Measurements from ENCODE around the gene SND1.

The SND1 gene

GRCh38 chr7:127683776-127684681 is 32.0 kb downstream of the SND1 start:
- H4K20me1 ChIP-seq = peaks cover 52 to 76% (median 67%) of the 10 kb centered on the region in 11 experiments
- H3K27me3 ChIP-seq = no peaks in the 10 kb centered on the region
- H3K27ac ChIP-seq = no peak overlapping the region
- H3K4me1 ChIP-seq = peaks cover 21 to 31% (median 27%) of the 10 kb centered on the region in 10 experiments; a peak in 19 of 20 replicates
- H3K4me2 ChIP-seq = peak overlapping the region in 4 of 11 experiments; percentile 4 to 24 (median 10); a peak in 5 of 22 replicates
- TF ChIP-seq Cebpa-rat (IDR thresholded peaks at IDR 0.05) = no peak
- no peak overlapping the region for H3K4me3 ChIP-seq
- peaks cover 59 to 81% (median 78%) of the 10 kb centered on the region in 11 experiments for H3K36me3 ChIP-seq
- H3K9me3 ChIP-seq (replicated peaks in 1 of 11) = peaks cover 19 to 31% (median 26%) of the 10 kb centered on the region in 11 experiments
- no peak overlapping the region for H3K9ac ChIP-seq

GRCh38 chr7:127689194-127689772 is 37.3 kb downstream of the SND1 start:
- no peak overlapping the region for H3K27ac ChIP-seq
- H3K4me3 ChIP-seq = no peak overlapping the region
- peaks cover 9 to 29% (median 17%) of the 10 kb centered on the region in 10 experiments; a peak in 19 of 20 replicates for H3K4me1 ChIP-seq
- H3K36me3 ChIP-seq = peaks cover 87 to 94% (median 90%) of the 10 kb centered on the region in 11 experiments
- no peak overlapping the region for H3K4me2 ChIP-seq
- H4K20me1 ChIP-seq = peaks cover 30 to 88% (median 79%) of the 10 kb centered on the region in 11 experiments; a peak in 21 of 22 replicates
- H3K27me3 ChIP-seq = no peaks in the 10 kb centered on the region
- no peak overlapping the region for H3K9ac ChIP-seq
- TF ChIP-seq Cebpa-rat (IDR thresholded peaks at IDR 0.05) = no peak
- no peaks in the 10 kb centered on the region for H3K9me3 ChIP-seq (replicated peaks in 1 of 11)

GRCh38 chr7:127690337-127690736 is 38.3 kb downstream of the SND1 start:
- peaks cover 98 to 100% (median 100%) of the 10 kb centered on the region in 11 experiments for H3K36me3 ChIP-seq
- no peak overlapping the region for H3K4me3 ChIP-seq
- no peaks in the 10 kb centered on the region for H3K9me3 ChIP-seq (replicated peaks in 1 of 11)
- no peak overlapping the region for H3K9ac ChIP-seq
- H3K27me3 ChIP-seq = no peaks in the 10 kb centered on the region
- H3K4me2 ChIP-seq = no peak overlapping the region
- peaks cover 26 to 88% (median 78%) of the 10 kb centered on the region in 11 experiments; a peak in 20 of 22 replicates for H4K20me1 ChIP-seq
- TF ChIP-seq Cebpa-rat (IDR thresholded peaks at IDR 0.05) = no peak
- H3K27ac ChIP-seq = no peak overlapping the region
- H3K4me1 ChIP-seq = peaks cover 5 to 18% (median 6%) of the 10 kb centered on the region in 10 experiments; a peak in 19 of 20 replicates

GRCh38 chr7:127690806-127691205 is 38.8 kb downstream of the SND1 start:
- Histone ChIP-seq H3K27ac (no peak overlapping the region), H3K4me2 (no peak overlapping the region), H3K9ac (no peak overlapping the region), H3K4me1 (peaks cover under 1 to 14% (median 2%) of the 10 kb centered on the region in 10 experiments; a peak in 14 of 20 replicates), H3K4me3 (no peak overlapping the region), H3K27me3 (no peaks in the 10 kb centered on the region), H3K36me3 (peaks cover 98 to 100% (median 100%) of the 10 kb centered on the region in 11 experiments), H4K20me1 (peaks cover 26 to 88% (median 78%) of the 10 kb centered on the region in 11 experiments; a peak in 20 of 22 replicates), H3K9me3 (replicated peaks in 1 of 11) (no peaks in the 10 kb centered on the region)
- no peak for TF ChIP-seq Cebpa-rat (IDR thresholded peaks at IDR 0.05)

GRCh38 chr7:127692200-127692599 is 40.2 kb downstream of the SND1 start:
- Histone ChIP-seq H3K36me3 (peaks cover 94 to 100% (median 98%) of the 10 kb centered on the region in 11 experiments), H3K4me2 (peak overlapping the region in 1 of 11 experiments; percentile 40; a peak in 1 of 22 replicates), H3K4me3 (no peak overlapping the region), H3K9me3 (replicated peaks in 1 of 11) (no peaks in the 10 kb centered on the region), H4K20me1 (peaks cover 25 to 89% (median 77%) of the 10 kb centered on the region in 11 experiments; a peak in 20 of 22 replicates), H3K9ac (no peak overlapping the region), H3K4me1 (peaks cover 0 to 12% (median 0%) of the 10 kb centered on the region in 10 experiments; a peak in 5 of 20 replicates), H3K27me3 (no peaks in the 10 kb centered on the region), H3K27ac (no peak overlapping the region)
- TF ChIP-seq Cebpa-rat (IDR thresholded peaks at IDR 0.05) = no peak

- no peak for TF ChIP-seq Cebpa-rat (IDR thresholded peaks at IDR 0.05)
- H3K4me1 ChIP-seq = no peaks in the 10 kb centered on the region
- H4K20me1 ChIP-seq = peaks cover 39 to 95% (median 71%) of the 10 kb centered on the region in 11 experiments; a peak in 19 of 22 replicates
- no peak overlapping the region for H3K27ac ChIP-seq
- H3K27me3 ChIP-seq = no peaks in the 10 kb centered on the region
- no peak overlapping the region for H3K4me3 ChIP-seq
- H3K36me3 ChIP-seq = peaks cover 97 to 100% (median 98%) of the 10 kb centered on the region in 11 experiments
- H3K9ac ChIP-seq = no peak overlapping the region
- no peaks in the 10 kb centered on the region for H3K9me3 ChIP-seq (replicated peaks in 1 of 11)
- H3K4me2 ChIP-seq = no peak overlapping the region
Measured at GRCh38 chr7:127699853-127700252, 47.9 kb downstream of the SND1 start.

GRCh38 chr7:127702052-127702652 is 50.2 kb downstream of the SND1 start:
- peaks cover 24 to 78% (median 55%) of the 10 kb centered on the region in 11 experiments; a peak in 18 of 22 replicates for H4K20me1 ChIP-seq
- peaks cover 96 to 100% (median 98%) of the 10 kb centered on the region in 11 experiments for H3K36me3 ChIP-seq
- H3K27ac ChIP-seq = no peak overlapping the region
- no peaks in the 10 kb centered on the region for H3K9me3 ChIP-seq (replicated peaks in 1 of 11)
- H3K4me3 ChIP-seq = no peak overlapping the region
- no peak for TF ChIP-seq Cebpa-rat (IDR thresholded peaks at IDR 0.05)
- no peaks in the 10 kb centered on the region for H3K27me3 ChIP-seq
- no peak overlapping the region for H3K4me2 ChIP-seq
- H3K4me1 ChIP-seq = no peaks in the 10 kb centered on the region
- no peak overlapping the region for H3K9ac ChIP-seq

- no peak overlapping the region for H3K27ac ChIP-seq
- H3K4me2 ChIP-seq = no peak overlapping the region
- no peaks in the 10 kb centered on the region for H3K27me3 ChIP-seq
- no peak overlapping the region for H3K9ac ChIP-seq
- TF ChIP-seq Cebpa-rat (IDR thresholded peaks at IDR 0.05) = no peak
- no peak overlapping the region for H3K4me3 ChIP-seq
- no peaks in the 10 kb centered on the region for H3K9me3 ChIP-seq (replicated peaks in 1 of 11)
- peaks cover 96 to 100% (median 98%) of the 10 kb centered on the region in 11 experiments for H3K36me3 ChIP-seq
- peaks cover 0 to 2% (median 0%) of the 10 kb centered on the region in 10 experiments; a peak in 1 of 20 replicates for H3K4me1 ChIP-seq
- peaks cover 17 to 78% (median 53%) of the 10 kb centered on the region in 11 experiments; a peak in 18 of 22 replicates for H4K20me1 ChIP-seq
Measured at GRCh38 chr7:127702938-127703337, 50.9 kb downstream of the SND1 start.
